ENCODE data around the gene IL17C.

- TF ChIP-seq CTCF (IDR thresholded peaks at IDR 0.05), result no peak
- TF ChIP-seq POLR2A (IDR thresholded peaks at IDR 0.05), result no peak
- TF ChIP-seq EP300 (IDR thresholded peaks at IDR 0.05), result no peak
These were observed 1.1 kb downstream of the IL17C start for GRCh38 chr16:88639231-88640038.

All from ovary (tissue), 3 donors.